Activated CD4-positive, alpha-beta T cell treated with anti-CD3 and anti-CD28 coated beads, Interleukin-2, amount 50 U/mL, for 1 hour (primary cell): Measurements from ENCODE around the gene PPP6R3.
"Not testable (repeated sequence)": the region's sequence is repeated elsewhere in the genome, so short reads cannot be mapped to it uniquely, and the experiment has no call there.

Experiments used
- DNase-seq: peaks from one replicate; pipeline ENCODE4 v3.0.0-alpha.2; 2020

Gene PPP6R3

GRCh38 chr11:68460741-68461574, at the start of gene PPP6R3:
TSS of gene PPP6R3 (plus strand) at chr11:68460752. CDS start at chr11:68537665, 76,913 bp downstream.
- DNase-seq, result no peak

- DNase-seq, result no peak
Observed at GRCh38 chr11:68411501-68411991, 49.0 kb upstream of the PPP6R3 start.

GRCh38 chr11:68412593-68413475, 47.7 kb upstream of the PPP6R3 start:
- no peak for DNase-seq

- DNase-seq, result no peak
Observed at GRCh38 chr11:68413591-68413999, 47.0 kb upstream of the PPP6R3 start.

GRCh38 chr11:68414496-68415221, 45.9 kb upstream of the PPP6R3 start:
- no peak for DNase-seq

GRCh38 chr11:68416070-68416578, 44.4 kb upstream of the PPP6R3 start:
- DNase-seq, result no peak

GRCh38 chr11:68418648-68419047, 41.9 kb upstream of the PPP6R3 start:
- DNase-seq, result no peak

- DNase-seq, result no peak
Observed at GRCh38 chr11:68420171-68420570, 40.4 kb upstream of the PPP6R3 start.

GRCh38 chr11:68423481-68423880, 37.1 kb upstream of the PPP6R3 start:
- no peak for DNase-seq

- no peak for DNase-seq
Observed at GRCh38 chr11:68424101-68424632, 36.4 kb upstream of the PPP6R3 start.

- no peak for DNase-seq
Observed at GRCh38 chr11:68424981-68425865, 35.3 kb upstream of the PPP6R3 start.

- DNase-seq, result no peak
Observed at GRCh38 chr11:68425866-68426380, 34.6 kb upstream of the PPP6R3 start.

- DNase-seq, result no peak
Observed at GRCh38 chr11:68429661-68430060, 30.9 kb upstream of the PPP6R3 start.

- DNase-seq, result no peak
Observed at GRCh38 chr11:68430384-68430783, 30.2 kb upstream of the PPP6R3 start.

GRCh38 chr11:68430801-68431200, 29.8 kb upstream of the PPP6R3 start:
- no peak for DNase-seq

GRCh38 chr11:68431984-68432645, 28.4 kb upstream of the PPP6R3 start:
- no peak for DNase-seq

GRCh38 chr11:68432874-68433273, 27.7 kb upstream of the PPP6R3 start:
- no peak for DNase-seq

GRCh38 chr11:68433541-68433940, 27.0 kb upstream of the PPP6R3 start:
- no peak for DNase-seq

GRCh38 chr11:68434159-68434558, 26.4 kb upstream of the PPP6R3 start:
- DNase-seq, result not testable (repeated sequence)

- DNase-seq, result no peak
Observed at GRCh38 chr11:68436162-68436888, 24.2 kb upstream of the PPP6R3 start.
